CD14-positive monocyte (primary cell): ENCODE results near the gene GRM4. TPM values are rescaled to one million over a fixed set of nuclear protein-coding genes. Genes with fewer than 3 reads are reported as not detected.
"Not testable (repeated sequence)": the region's sequence is repeated elsewhere in the genome, so short reads cannot be mapped to it uniquely, and the experiment has no call there.

Experiments used
- DNase-seq, 3 donors: peaks; one replicate each; pipeline ENCODE4 v3.0.0-alpha.2; 2011 to 2022
- H2AFZ ChIP-seq: 2 replicates; pipeline ENCODE4 v1.6.0; 2012; ENCODE audit warnings: mild to moderate bottlenecking, low read depth, low read length, inconsistent platforms; ENCODE audit not compliant: insufficient read depth, poor library complexity, severe bottlenecking
- H3K27ac ChIP-seq, 2 donors: 1 replicate in 1 of 2; 2 replicates in 1 of 2; pipeline ENCODE4 v1.5.1; 2012 to 2013; ENCODE audit warnings: low read length in 2 of 2, control low read depth in 1 of 2, inconsistent platforms in 1 of 2, low read depth in 1 of 2, mild to moderate bottlenecking in 1 of 2
- H3K27me3 ChIP-seq, 2 donors: one replicate each; pipeline versions ENCODE4 v1.6.0 to v1.6.1; 2011 to 2013; ENCODE audit warnings: low read length in 2 of 2; ENCODE audit not compliant: control insufficient read depth in 2 of 2, insufficient read depth in 2 of 2
- H3K36me3 ChIP-seq, 2 donors: replicated peaks in 1 of 2; 1 replicate in 1 of 2; 2 replicates in 1 of 2; pipeline versions ENCODE4 v1.5.1 to v1.6.1; 2012 to 2013; ENCODE audit warnings: low read length in 2 of 2, control low read depth in 1 of 2, inconsistent platforms in 1 of 2, mild to moderate bottlenecking in 1 of 2; ENCODE audit not compliant: insufficient read depth in 2 of 2, control insufficient read depth in 1 of 2
- H3K4me1 ChIP-seq, 2 donors: 1 replicate in 1 of 2; 2 replicates in 1 of 2; pipeline versions ENCODE4 v1.5.1 to v1.6.1; 2012 to 2013; ENCODE audit warnings: low read length in 2 of 2, control low read depth in 1 of 2, inconsistent platforms in 1 of 2, mild to moderate bottlenecking in 1 of 2, moderate library complexity in 1 of 2; ENCODE audit not compliant: insufficient read depth in 2 of 2, control insufficient read depth in 1 of 2
- H3K4me2 ChIP-seq: replicated peaks from 2 replicates; pipeline ENCODE3; 2012; ENCODE audit warnings: low read length, moderate library complexity, mild to moderate bottlenecking; ENCODE audit not compliant: poor library complexity, severe bottlenecking; ENCODE audit errors: extremely low read depth
- H3K4me3 ChIP-seq, 3 experiments: fragments of 200-600 bp in 1 of 3; sonication (generic) in 1 of 3; replicated peaks in 1 of 3; 1 replicate in 2 of 3; 2 replicates in 1 of 3; pipeline ENCODE4 v1.5.1; 2011 to 2013; ENCODE audit warnings: low read length in 3 of 3, mild to moderate bottlenecking in 3 of 3, control low read depth in 2 of 3, low read depth in 2 of 3, inconsistent platforms in 1 of 3, moderate library complexity in 1 of 3
- H3K79me2 ChIP-seq: 2 replicates; pipeline ENCODE4 v1.6.0; 2012; ENCODE audit warnings: mild to moderate bottlenecking, control low read depth, inconsistent platforms, low read length, moderate library complexity; ENCODE audit not compliant: insufficient read depth
- H3K9ac ChIP-seq: 2 replicates; pipeline ENCODE4 v1.6.0; 2017; ENCODE audit warnings: low read length, mild to moderate bottlenecking; ENCODE audit not compliant: insufficient read depth, poor library complexity, severe bottlenecking
- H3K9me3 ChIP-seq, 2 donors: replicated peaks in 1 of 2; 1 replicate in 1 of 2; 2 replicates in 1 of 2; pipeline versions ENCODE4 v1.5.1 to v1.6.1; 2012 to 2013; ENCODE audit warnings: low read length in 2 of 2, control low read depth in 1 of 2; ENCODE audit not compliant: control insufficient read depth in 1 of 2, insufficient read depth in 1 of 2
- H4K20me1 ChIP-seq: 2 replicates; pipeline ENCODE4 v1.6.0; 2012; ENCODE audit warnings: mild to moderate bottlenecking, low read length, control low read depth, moderate library complexity; ENCODE audit not compliant: insufficient read depth
- H3K27ac Mint-ChIP-seq, 7 donors: one replicate each; pipeline ENCODE4 v1.8.0; 2020; ENCODE audit warnings: mild to moderate bottlenecking in 7 of 7, mixed read lengths in 7 of 7, moderate library complexity in 6 of 7, inconsistent platforms in 2 of 7
- H3K27me3 Mint-ChIP-seq, 3 donors: one replicate each; pipeline ENCODE4 v1.8.0; 2021 to 2022; ENCODE audit warnings: low read depth in 3 of 3, mild to moderate bottlenecking in 3 of 3, mixed read lengths in 3 of 3, moderate library complexity in 3 of 3, inconsistent platforms in 1 of 3
- H3K36me3 Mint-ChIP-seq, 2 donors: one replicate each; pipeline ENCODE4 v1.8.0; 2020; ENCODE audit warnings: mixed read lengths in 2 of 2, inconsistent platforms in 1 of 2, mild to moderate bottlenecking in 1 of 2
- H3K4me1 Mint-ChIP-seq: one replicate; pipeline ENCODE4 v1.8.0; 2020; ENCODE audit warnings: mild to moderate bottlenecking, mixed read lengths
- H3K4me3 Mint-ChIP-seq, 2 donors: one replicate each; pipeline ENCODE4 v1.8.0; 2020; ENCODE audit warnings: mild to moderate bottlenecking in 2 of 2, mixed read lengths in 2 of 2, moderate library complexity in 1 of 2
- H3K9me3 Mint-ChIP-seq, 7 donors: one replicate each; pipeline ENCODE4 v1.8.0; 2020 to 2022; ENCODE audit warnings: mixed read lengths in 7 of 7, mild to moderate bottlenecking in 6 of 7, moderate library complexity in 6 of 7, inconsistent platforms in 2 of 7
- WGBS: methylation state at CpG from one replicate; pipeline ENCODE4 v1.1.5; 2013; ENCODE audit warnings: missing lambda C conversion rate; ENCODE audit not compliant: insufficient coverage; 5-methylcytosine and 5-hydroxymethylcytosine counted together
- intact Hi-C, 2 donors: fragments of 100-400 bp; cut with micrococcal nuclease; formaldehyde crosslinking; loops; one replicate each; pipeline versions ENCODE4 v1.15.0 to v1.15.1; 2023
- polyA plus RNA-seq, 3 donors: library from polyadenylated mRNA; depleted of rRNA in 1 of 3; unstranded in 2 of 3; stranded (reverse) in 1 of 3; fragments of 300-500 nt in 2 of 3; fragments of >200 nt in 1 of 3; fragmentation: Illumina TruSeq in 2 of 3; gene quantifications; 1 replicate in 2 of 3; 2 replicates in 1 of 3; pipeline ENCODE4 v1.2.3, GENCODE V29; 2012 to 2021
- TF ChIP-seq, protein P1 (sequence below): fragments of 200-600 bp; IDR thresholded peaks from one replicate; pipeline ENCODE4 v1.8.0; 2022; ENCODE audit warnings: antibody characterized with exemption, mild to moderate bottlenecking

Gene GRM4
- polyA plus RNA-seq, 3 donors, result not detected

DNA sequence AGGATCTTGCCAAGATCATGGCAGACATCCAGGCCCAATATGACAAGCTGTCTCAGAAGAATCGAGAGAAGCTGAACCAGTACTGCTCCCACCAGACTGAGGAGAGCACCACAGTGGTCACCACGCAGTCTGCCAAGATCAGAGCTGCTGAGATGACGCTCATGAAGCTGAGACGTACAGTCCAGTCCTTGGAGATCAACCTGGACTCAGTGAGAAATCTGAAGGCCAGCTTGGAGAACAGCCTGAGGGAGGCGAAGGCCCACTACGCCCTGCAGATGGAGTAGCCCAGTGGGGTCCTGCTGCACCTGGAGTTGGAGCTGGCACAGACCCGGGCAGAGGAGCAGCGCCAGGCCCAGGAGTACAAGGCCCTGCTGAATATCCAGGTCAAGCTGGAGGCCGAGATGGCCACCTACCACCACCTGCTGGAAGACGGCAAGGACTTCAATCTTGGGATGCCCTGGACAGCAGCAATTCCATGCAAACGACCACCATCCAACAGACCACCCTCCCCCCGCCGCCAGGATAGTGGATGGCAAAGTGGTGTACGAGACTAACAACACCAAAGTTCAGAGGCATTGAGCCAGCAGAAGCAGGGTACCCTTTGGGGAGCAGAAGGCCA lies 44.7 kb upstream of the GRM4 start:
- TF ChIP-seq, protein P1, sequence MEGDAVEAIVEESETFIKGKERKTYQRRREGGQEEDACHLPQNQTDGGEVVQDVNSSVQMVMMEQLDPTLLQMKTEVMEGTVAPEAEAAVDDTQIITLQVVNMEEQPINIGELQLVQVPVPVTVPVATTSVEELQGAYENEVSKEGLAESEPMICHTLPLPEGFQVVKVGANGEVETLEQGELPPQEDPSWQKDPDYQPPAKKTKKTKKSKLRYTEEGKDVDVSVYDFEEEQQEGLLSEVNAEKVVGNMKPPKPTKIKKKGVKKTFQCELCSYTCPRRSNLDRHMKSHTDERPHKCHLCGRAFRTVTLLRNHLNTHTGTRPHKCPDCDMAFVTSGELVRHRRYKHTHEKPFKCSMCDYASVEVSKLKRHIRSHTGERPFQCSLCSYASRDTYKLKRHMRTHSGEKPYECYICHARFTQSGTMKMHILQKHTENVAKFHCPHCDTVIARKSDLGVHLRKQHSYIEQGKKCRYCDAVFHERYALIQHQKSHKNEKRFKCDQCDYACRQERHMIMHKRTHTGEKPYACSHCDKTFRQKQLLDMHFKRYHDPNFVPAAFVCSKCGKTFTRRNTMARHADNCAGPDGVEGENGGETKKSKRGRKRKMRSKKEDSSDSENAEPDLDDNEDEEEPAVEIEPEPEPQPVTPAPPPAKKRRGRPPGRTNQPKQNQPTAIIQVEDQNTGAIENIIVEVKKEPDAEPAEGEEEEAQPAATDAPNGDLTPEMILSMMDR, result peak; percentile 7
- no peaks in the 10 kb centered on the region for H3K9me3 ChIP-seq
- intact Hi-C loops, result no loop called here
- H3K4me1 ChIP-seq, result peaks cover 14% of the 10 kb centered on the region in 2 donors
- H3K9ac ChIP-seq, result peak overlapping the region; percentile 15
- H3K27ac Mint-ChIP-seq, result peak overlapping the region in 5 of 7 donors; percentile 10 to 86 (median 55)
- H3K36me3 Mint-ChIP-seq, result no peaks in the 10 kb centered on the region
- no peaks in the 10 kb centered on the region for H3K79me2 ChIP-seq
- no peaks in the 10 kb centered on the region for H3K27me3 ChIP-seq
- peak overlapping the region in 1 of 2 donors; percentile 39 for H3K4me3 Mint-ChIP-seq
- no peak overlapping the region for H3K4me3 ChIP-seq
- H2AFZ ChIP-seq, result peak overlapping the region; percentile 50
- DNase-seq, result no peak
- no peak overlapping the region for H3K4me2 ChIP-seq
- H3K27me3 Mint-ChIP-seq, result peaks cover 1 to 7% (median 7%) of the 10 kb centered on the region in 3 donors
- H3K36me3 ChIP-seq, result no peaks in the 10 kb centered on the region
- WGBS, result 90% methylated on average over 8 of the region's 14 CpGs
- no peaks in the 10 kb centered on the region for H4K20me1 ChIP-seq
- H3K4me1 Mint-ChIP-seq, result peaks cover 12% of the 10 kb centered on the region
- H3K9me3 Mint-ChIP-seq, result peaks cover 0 to 2% (median 0%) of the 10 kb centered on the region in 7 donors
- peak overlapping the region in 1 of 2 donors; percentile 26 for H3K27ac ChIP-seq

DNA sequence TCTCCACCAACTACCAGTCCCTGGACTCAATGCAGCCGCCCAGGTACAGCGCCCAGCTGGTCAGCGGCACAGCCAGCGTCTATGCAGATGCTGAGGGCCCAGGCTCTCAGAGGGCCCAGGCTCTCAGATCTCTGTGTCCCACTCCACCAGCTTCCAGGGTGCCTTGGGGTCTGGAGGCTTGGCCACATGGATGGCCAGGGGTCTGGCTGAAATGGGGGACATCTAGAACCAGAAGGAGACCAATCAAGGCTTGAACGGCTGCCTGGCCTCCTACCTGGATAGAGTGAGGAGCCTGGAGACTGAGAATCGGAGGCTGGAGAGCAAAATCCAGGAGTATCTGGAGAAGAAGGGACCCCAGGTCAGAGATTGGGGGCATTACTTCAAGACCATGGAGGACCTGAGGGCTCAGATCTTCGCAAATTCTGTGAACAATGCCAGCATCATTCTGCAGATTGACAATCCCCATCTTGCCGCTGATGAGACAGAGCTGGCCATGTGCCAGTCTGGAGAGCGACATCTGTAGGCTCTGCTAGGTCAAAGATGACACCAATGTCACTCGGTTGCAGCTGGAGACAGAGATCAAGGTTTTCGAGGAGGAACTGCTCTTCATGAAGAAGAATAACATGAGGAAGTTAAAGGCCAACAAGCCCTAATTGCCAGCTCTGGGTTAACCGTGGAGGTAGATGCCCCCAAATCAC lies 44.1 kb upstream of the GRM4 start:
- H3K27me3 ChIP-seq, result no peaks in the 10 kb centered on the region
- DNase-seq, result peak; percentile 80 to 87 (median 82)
- H3K4me1 Mint-ChIP-seq, result peaks cover 12% of the 10 kb centered on the region
- peak overlapping the region in 1 of 2 donors; percentile 26 for H3K27ac ChIP-seq
- H3K4me1 ChIP-seq, result peaks cover 14% of the 10 kb centered on the region in 2 donors
- 39% methylated on average over 9 of the region's 12 CpGs for WGBS
- H3K79me2 ChIP-seq, result no peaks in the 10 kb centered on the region
- H2AFZ ChIP-seq, result peak overlapping the region; percentile 50
- intact Hi-C loops, result no loop called here
- no peaks in the 10 kb centered on the region for H4K20me1 ChIP-seq
- H3K36me3 Mint-ChIP-seq, result no peaks in the 10 kb centered on the region
- TF ChIP-seq, protein P1, result no peak
- H3K9me3 Mint-ChIP-seq, result peaks cover 0 to 2% (median 0%) of the 10 kb centered on the region in 7 donors
- H3K4me3 ChIP-seq, result no peak overlapping the region
- no peak overlapping the region for H3K4me3 Mint-ChIP-seq
- peak overlapping the region in 5 of 7 donors; percentile 8 to 86 (median 55) for H3K27ac Mint-ChIP-seq
- no peak overlapping the region for H3K4me2 ChIP-seq
- H3K36me3 ChIP-seq, result no peaks in the 10 kb centered on the region
- H3K27me3 Mint-ChIP-seq, result peaks cover 1 to 5% (median 2%) of the 10 kb centered on the region in 3 donors
- H3K9me3 ChIP-seq, result no peaks in the 10 kb centered on the region
- no peak overlapping the region for H3K9ac ChIP-seq

DNA sequence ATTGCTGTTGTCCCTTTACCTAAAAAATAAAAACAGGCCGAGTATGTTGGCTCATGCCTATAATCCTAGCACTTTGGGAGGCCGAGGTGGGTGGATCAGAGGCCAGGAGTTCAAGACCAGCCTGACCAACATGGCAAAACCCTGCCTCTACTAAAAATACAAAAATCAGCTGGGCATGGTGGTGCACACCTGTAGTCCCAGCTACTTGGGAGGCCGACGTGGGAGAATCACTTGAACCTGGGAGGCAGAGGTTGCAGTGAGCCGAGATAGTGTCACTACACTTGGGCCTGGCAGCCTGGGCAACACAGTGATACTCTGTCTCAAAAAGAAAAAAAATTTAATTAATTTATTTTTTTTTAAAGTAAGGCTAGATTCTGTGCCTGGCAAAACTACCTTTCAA lies 38.8 kb upstream of the GRM4 start:
- H3K36me3 Mint-ChIP-seq, H3K4me3 Mint-ChIP-seq, H3K9me3 ChIP-seq, H3K27ac Mint-ChIP-seq, H4K20me1 ChIP-seq, intact Hi-C loops, H3K27me3 ChIP-seq, H3K79me2 ChIP-seq, DNase-seq, H3K36me3 ChIP-seq, H2AFZ ChIP-seq, H3K27ac ChIP-seq, H3K9ac ChIP-seq, H3K9me3 Mint-ChIP-seq, H3K27me3 Mint-ChIP-seq, H3K4me2 ChIP-seq, H3K4me3 ChIP-seq: not testable (repeated sequence)
- 100% methylated on average over 1 of the region's 5 CpGs for WGBS
- peaks cover 23% of the 10 kb centered on the region for H3K4me1 Mint-ChIP-seq
- H3K4me1 ChIP-seq, result peaks cover 20 to 24% of the 10 kb centered on the region in 2 donors
